GM20000 (cell line): ENCODE data around the gene KLHL40.

Experiments used
- DNase-seq: peaks from one replicate; pipeline ENCODE4 v3.0.0; 2012; ENCODE audit warnings: low spot score
- TF ChIP-seq, protein P1 (sequence below): IDR thresholded peaks from 2 replicates; pipeline ENCODE4 v1.5.1; 2012; ENCODE audit warnings: mild to moderate bottlenecking, control low read depth; ENCODE audit errors: extremely low read depth, missing control alignments

Gene KLHL40

DNA sequence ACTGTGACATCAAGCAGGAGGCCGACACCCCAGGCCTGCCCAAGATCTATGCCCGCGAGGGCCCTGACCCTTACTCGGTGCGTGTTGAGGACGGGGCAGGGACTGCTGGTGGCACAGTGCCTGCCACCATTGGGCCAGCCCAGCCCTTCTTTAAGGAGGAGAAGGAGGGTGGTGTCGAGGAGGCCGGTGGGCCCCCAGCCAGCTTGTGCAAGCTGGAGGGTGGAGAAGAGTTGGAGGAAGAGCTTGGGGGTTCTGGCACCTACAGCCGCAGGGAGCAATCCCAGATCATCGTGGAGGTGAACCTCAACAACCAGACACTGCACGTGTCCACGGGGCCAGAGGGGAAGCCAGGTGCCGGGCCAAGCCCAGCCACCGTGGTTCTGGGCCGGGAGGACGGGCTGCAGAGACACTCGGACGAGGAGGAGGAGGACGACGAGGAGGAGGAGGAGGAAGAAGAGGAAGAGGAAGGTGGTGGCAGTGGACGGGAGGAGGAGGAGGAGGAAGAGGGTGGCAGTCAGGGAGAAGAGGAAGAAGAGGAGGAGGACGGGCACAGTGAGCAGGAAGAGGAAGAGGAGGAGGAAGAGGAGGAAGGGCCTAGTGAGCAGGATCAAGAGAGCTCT, 26.5 kb upstream of the KLHL40 start:
- TF ChIP-seq, protein P1, sequence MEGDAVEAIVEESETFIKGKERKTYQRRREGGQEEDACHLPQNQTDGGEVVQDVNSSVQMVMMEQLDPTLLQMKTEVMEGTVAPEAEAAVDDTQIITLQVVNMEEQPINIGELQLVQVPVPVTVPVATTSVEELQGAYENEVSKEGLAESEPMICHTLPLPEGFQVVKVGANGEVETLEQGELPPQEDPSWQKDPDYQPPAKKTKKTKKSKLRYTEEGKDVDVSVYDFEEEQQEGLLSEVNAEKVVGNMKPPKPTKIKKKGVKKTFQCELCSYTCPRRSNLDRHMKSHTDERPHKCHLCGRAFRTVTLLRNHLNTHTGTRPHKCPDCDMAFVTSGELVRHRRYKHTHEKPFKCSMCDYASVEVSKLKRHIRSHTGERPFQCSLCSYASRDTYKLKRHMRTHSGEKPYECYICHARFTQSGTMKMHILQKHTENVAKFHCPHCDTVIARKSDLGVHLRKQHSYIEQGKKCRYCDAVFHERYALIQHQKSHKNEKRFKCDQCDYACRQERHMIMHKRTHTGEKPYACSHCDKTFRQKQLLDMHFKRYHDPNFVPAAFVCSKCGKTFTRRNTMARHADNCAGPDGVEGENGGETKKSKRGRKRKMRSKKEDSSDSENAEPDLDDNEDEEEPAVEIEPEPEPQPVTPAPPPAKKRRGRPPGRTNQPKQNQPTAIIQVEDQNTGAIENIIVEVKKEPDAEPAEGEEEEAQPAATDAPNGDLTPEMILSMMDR: no peak
- DNase-seq: no peak

- DNase-seq: no peak
- TF ChIP-seq, protein P1: no peak
These were observed 25.7 kb upstream of the KLHL40 start for GRCh38 chr3:42659451-42660130.

DNA sequence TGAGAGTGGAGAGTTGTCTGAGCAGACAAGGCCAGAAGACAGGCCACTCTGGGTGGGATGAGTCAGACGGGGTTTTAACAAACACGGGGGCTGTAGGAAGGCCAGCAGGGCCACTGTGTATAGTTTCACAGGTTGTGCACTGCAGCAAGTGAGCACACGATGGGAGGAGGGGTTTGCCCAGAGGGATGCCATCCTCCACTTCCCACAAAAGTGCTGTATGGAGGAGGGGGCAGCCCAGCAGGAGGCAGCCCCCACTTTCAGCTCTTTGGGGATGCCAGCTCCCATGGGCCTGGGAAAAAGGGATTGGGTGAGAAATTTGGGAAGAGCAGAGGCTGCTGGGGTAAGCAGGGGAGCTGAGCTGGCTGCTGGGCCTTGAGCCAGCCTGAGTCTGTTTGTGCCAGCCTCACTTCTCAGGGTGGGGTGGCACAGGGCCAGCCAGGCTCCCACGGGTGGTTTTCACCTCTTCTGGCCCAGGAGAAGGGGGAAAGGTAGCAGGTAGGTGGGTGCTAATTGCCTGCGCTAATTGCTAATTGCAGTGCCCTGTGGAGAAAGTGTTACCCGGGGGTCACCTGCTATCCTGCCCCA, 25.1 kb upstream of the KLHL40 start:
- DNase-seq: no peak
- TF ChIP-seq, protein P1: no peak

- no peak for DNase-seq
- TF ChIP-seq, protein P1: no peak
These were observed 24.4 kb upstream of the KLHL40 start for GRCh38 chr3:42660898-42661297.

DNA sequence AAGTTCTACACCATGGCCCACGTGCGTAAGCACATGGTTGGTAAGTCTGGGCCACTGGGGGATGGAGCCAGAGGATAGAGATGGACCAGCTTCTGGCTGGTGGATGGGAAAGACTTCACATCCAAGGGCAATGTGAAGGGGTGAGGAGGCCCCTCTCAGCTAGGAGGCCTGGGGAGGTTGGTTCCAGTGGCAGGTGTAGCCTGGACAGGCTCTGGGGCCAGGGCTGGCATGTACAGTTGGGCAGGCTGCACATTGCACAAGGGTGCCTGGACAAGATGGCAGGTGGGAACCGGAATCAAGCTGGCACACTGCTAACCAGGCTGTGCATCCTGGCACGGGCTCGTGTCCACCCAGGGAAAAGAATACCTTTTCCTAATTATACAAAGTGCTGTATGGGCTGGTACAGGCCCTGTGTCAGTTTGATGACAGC, 23.7 kb upstream of the KLHL40 start:
- TF ChIP-seq, protein P1: no peak
- no peak for DNase-seq

DNA sequence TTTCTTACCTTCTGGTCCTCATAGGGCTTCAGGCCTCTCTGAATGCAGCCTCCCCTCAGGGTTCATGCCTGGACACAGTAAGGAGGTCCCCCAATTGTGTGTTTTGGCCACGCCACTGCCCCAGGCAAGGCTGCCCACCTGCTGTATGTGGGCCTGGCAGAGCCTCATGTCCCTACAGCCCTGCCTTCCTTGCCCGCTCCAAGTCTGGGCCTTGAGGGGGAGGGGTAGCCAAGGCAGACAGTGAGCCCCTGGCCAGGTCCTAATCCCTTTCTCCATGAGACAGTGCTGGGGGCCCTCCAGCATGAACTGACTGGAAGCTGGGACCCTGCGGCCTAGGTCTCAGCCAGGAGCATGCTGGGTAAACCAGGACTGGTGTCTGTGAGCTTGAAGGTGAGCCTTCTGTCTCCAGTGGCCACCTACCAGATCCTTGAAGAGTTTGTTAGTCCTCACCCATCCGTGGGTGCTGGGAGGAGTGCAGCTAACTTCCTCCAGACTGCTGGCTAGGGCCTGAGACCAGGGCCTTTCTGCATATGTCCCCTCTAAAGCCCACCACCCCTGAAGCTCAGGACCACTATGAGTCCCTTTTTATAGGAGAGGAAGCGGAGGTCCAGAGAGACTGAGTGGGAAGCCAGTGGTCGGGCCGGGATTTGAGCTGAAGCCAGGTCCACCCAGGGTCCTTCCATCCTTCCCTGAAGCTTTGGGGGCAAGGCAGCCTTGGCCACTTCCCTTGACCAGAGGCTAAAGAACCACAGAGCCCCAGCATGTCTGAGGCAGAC, 23.1 kb upstream of the KLHL40 start:
- no peak for DNase-seq
- TF ChIP-seq, protein P1: no peak
